Stimulated activated CD8-positive, alpha-beta memory T cell treated with anti-CD3 and anti-CD28 coated beads, Interleukin-2, amount 100 ng/mL, for 48 hours (primary cell): Measurements from ENCODE around the gene JADE1.

Experiments
- DNase-seq, 2 donors: peaks; one replicate each; pipeline ENCODE4 v3.0.0-alpha.2; 2020; ENCODE audit warnings: low read depth in 2 of 2

Gene JADE1

GRCh38 chr4:128810331-128810870 lies 901 bp downstream of the JADE1 start:
- DNase-seq = no peak

- DNase-seq = peak; percentile 66 to 72
Measured at GRCh38 chr4:128810871-128811570, 1.5 kb downstream of the JADE1 start.

- peak; percentile 75 to 84 for DNase-seq
Measured at GRCh38 chr4:128811571-128812441, 2.3 kb downstream of the JADE1 start.

- no peak for DNase-seq
Measured at GRCh38 chr4:128812442-128813235, 3.1 kb downstream of the JADE1 start.

GRCh38 chr4:128813965-128814364 lies 4.5 kb downstream of the JADE1 start:
- DNase-seq = no peak

- no peak for DNase-seq
Measured at GRCh38 chr4:128818442-128818841, 8.9 kb downstream of the JADE1 start.

GRCh38 chr4:128819082-128819742 lies 9.7 kb downstream of the JADE1 start:
- no peak for DNase-seq

GRCh38 chr4:128820671-128821070 lies 11.2 kb downstream of the JADE1 start:
- no peak for DNase-seq

- no peak for DNase-seq
Measured at GRCh38 chr4:128821151-128821550, 11.7 kb downstream of the JADE1 start.

- no peak for DNase-seq
Measured at GRCh38 chr4:128823025-128823661, 13.6 kb downstream of the JADE1 start.

GRCh38 chr4:128825226-128825625 lies 15.7 kb downstream of the JADE1 start:
- DNase-seq = no peak

GRCh38 chr4:128827296-128827695 lies 17.8 kb downstream of the JADE1 start:
- DNase-seq = no peak

- no peak for DNase-seq
Measured at GRCh38 chr4:128830906-128831503, 21.5 kb downstream of the JADE1 start.

- DNase-seq = no peak
Measured at GRCh38 chr4:128831531-128832242, 22.2 kb downstream of the JADE1 start.

GRCh38 chr4:128832243-128832625 lies 22.7 kb downstream of the JADE1 start:
- no peak for DNase-seq

- DNase-seq = no peak
Measured at GRCh38 chr4:128835498-128836222, 26.2 kb downstream of the JADE1 start.

GRCh38 chr4:128837198-128837597 lies 27.7 kb downstream of the JADE1 start:
- no peak for DNase-seq

- DNase-seq = no peak
Measured at GRCh38 chr4:128837679-128838078, 28.2 kb downstream of the JADE1 start.

GRCh38 chr4:128840711-128841318 lies 31.3 kb downstream of the JADE1 start:
- DNase-seq = no peak
